WTC11 (cell line): Measurements from ENCODE around the gene MANSC1. TPM values are rescaled to one million over a fixed set of nuclear protein-coding genes. Genes with fewer than 3 reads are reported as not detected.

Source experiments
- ATAC-seq: fragments of 200-7000 bp; cut with Tn5 transposase; 2 replicates; pipeline ENCODE4 v1.10.0; 2021; ENCODE audit warnings: mild to moderate bottlenecking, moderate library complexity
- CTCF ChIA-PET: fragments of 300-600 bp; sonication (Branson Sonifier 250); formaldehyde crosslinking; loops from one replicate; lab custom pipeline; 2021; ENCODE audit warnings: antibody characterized with exemption; lab: Charles Lee
- POLR2A ChIA-PET: fragments of 350-600 bp; sonication (Branson Sonifier 250); formaldehyde crosslinking; loops from one replicate; lab custom pipeline; 2021; ENCODE audit warnings: antibody characterized with exemption; lab: Charles Lee
- DNase-seq: peaks from one replicate; pipeline ENCODE4 v3.0.0; 2021; ENCODE audit warnings: low spot score
- H3K27ac Mint-ChIP-seq: 2 replicates; pipeline ENCODE4 v1.8.0; 2021; ENCODE audit warnings: mixed read lengths
- H3K27me3 Mint-ChIP-seq: 2 replicates; pipeline ENCODE4 v1.8.0; 2021; ENCODE audit warnings: low read depth, mild to moderate bottlenecking, moderate library complexity, mixed read lengths
- H3K36me3 Mint-ChIP-seq: 2 replicates; pipeline ENCODE4 v1.8.0; 2021; ENCODE audit warnings: mixed read lengths
- H3K4me1 Mint-ChIP-seq: 2 replicates; pipeline ENCODE4 v1.8.0; 2022; ENCODE audit warnings: mixed read lengths
- H3K4me3 Mint-ChIP-seq: 2 replicates; pipeline ENCODE4 v1.8.0; 2021; ENCODE audit warnings: mild to moderate bottlenecking, moderate library complexity, mixed read lengths
- H3K9me3 Mint-ChIP-seq: 2 replicates; pipeline ENCODE4 v1.8.0; 2021; ENCODE audit warnings: mixed read lengths
- AR ChIP-seq: fragments of 250-450 bp; sonication (Bioruptor Pico); IDR thresholded peaks from 2 replicates; pipeline ENCODE4 v1.9.0; 2021; ENCODE audit warnings: mild to moderate bottlenecking
- ATF6 ChIP-seq: sonication (generic); formaldehyde crosslinking; IDR thresholded peaks from 2 replicates; pipeline ENCODE4 v1.8.1; 2023; ENCODE audit warnings: mild to moderate bottlenecking, missing genetic modification reagents
- CBFB ChIP-seq: sonication (generic); formaldehyde crosslinking; IDR thresholded peaks from 2 replicates; pipeline ENCODE4 v1.8.1; 2022; ENCODE audit warnings: mild to moderate bottlenecking, low read depth, missing genetic modification reagents
- CTCF ChIP-seq: fragments of 200-600 bp; IDR thresholded peaks from 2 replicates; pipeline ENCODE4 v1.8.0; 2022; ENCODE audit warnings: antibody characterized with exemption
- E2F1 ChIP-seq: sonication (generic); formaldehyde crosslinking; IDR thresholded peaks from 2 replicates; pipeline ENCODE4 v1.8.0; 2022; ENCODE audit warnings: mild to moderate bottlenecking, missing genetic modification reagents
- E2F5 ChIP-seq: sonication (generic); formaldehyde crosslinking; IDR thresholded peaks from 2 replicates; pipeline ENCODE4 v1.8.1; 2022; ENCODE audit warnings: mild to moderate bottlenecking, moderate library complexity, missing genetic modification reagents
- ELF4 ChIP-seq: sonication (generic); formaldehyde crosslinking; IDR thresholded peaks from 2 replicates; pipeline ENCODE4 v1.8.1; 2022; ENCODE audit warnings: low read depth, mild to moderate bottlenecking, moderate library complexity, missing genetic modification reagents
- ESRRA ChIP-seq: sonication (generic); formaldehyde crosslinking; IDR thresholded peaks from 2 replicates; pipeline ENCODE4 v1.8.1; 2022; ENCODE audit warnings: mild to moderate bottlenecking, missing genetic modification reagents, borderline replicate concordance
- FOXP1 ChIP-seq: sonication (generic); formaldehyde crosslinking; IDR thresholded peaks from 2 replicates; pipeline ENCODE4 v1.8.0; 2022; ENCODE audit warnings: missing genetic modification reagents, mild to moderate bottlenecking, moderate library complexity, borderline replicate concordance
- FOXP4 ChIP-seq: sonication (generic); formaldehyde crosslinking; IDR thresholded peaks from 2 replicates; pipeline ENCODE4 v1.8.0; 2022; ENCODE audit warnings: mild to moderate bottlenecking, missing genetic modification reagents
- PREB ChIP-seq: sonication (generic); formaldehyde crosslinking; IDR thresholded peaks from 2 replicates; pipeline ENCODE4 v1.8.1; 2022; ENCODE audit warnings: mild to moderate bottlenecking, missing genetic modification reagents, moderate library complexity, borderline replicate concordance
- SMAD4 ChIP-seq: sonication (generic); formaldehyde crosslinking; IDR thresholded peaks from 2 replicates; pipeline ENCODE4 v1.8.0; 2022; ENCODE audit warnings: mild to moderate bottlenecking, missing genetic modification reagents
- ZNF425 ChIP-seq: fragments of 250-450 bp; sonication (Bioruptor Pico); conservative IDR thresholded peaks from 2 replicates; pipeline ENCODE4 v1.9.0; 2021; ENCODE audit warnings: mild to moderate bottlenecking
- ZNF532 ChIP-seq: fragments of 250-450 bp; sonication (Bioruptor Pico); IDR thresholded peaks from 2 replicates; pipeline ENCODE4 v1.9.0; 2021; ENCODE audit warnings: mild to moderate bottlenecking, borderline replicate concordance
- total RNA-seq: library from RNA; stranded (reverse); gene quantifications from 3 replicates; pipeline ENCODE4 v1.2.3, GENCODE V29; 2021

MANSC1 gene
- total RNA-seq, 1 experiment from 2014 or later: 6.8 TPM

- TF ChIP-seq E2F5 (CRISPR knock-in tag): no peak
- TF ChIP-seq E2F1 (CRISPR knock-in tag): no peak
- TF ChIP-seq ZNF532 (CRISPR knock-in tag): no peak
- TF ChIP-seq ZNF425 (CRISPR knock-in tag): no peak
- TF ChIP-seq CBFB (CRISPR knock-in tag): no peak
- no peak for TF ChIP-seq PREB (CRISPR knock-in tag)
Observed at GRCh38 chr12:12399161-12399560, 49.1 kb upstream of the MANSC1 start (continued).

- ChIA-PET POLR2A (interaction anchor here (0.7 kb wide), 1 partner anchor 85 kb away, joined by 3 read pairs; no protein-coding TSS in a partner anchor), CTCF (interaction anchor here (0.8 to 2.5 kb wide), 6 partner anchors 13 to 339 kb away, joined by 3 to 10 read pairs (median 5); partner anchors contain the start of gene MANSC1)
- H3K36me3 Mint-ChIP-seq: peaks cover 10% of the 10 kb centered on the region
- no peaks in the 10 kb centered on the region for H3K27me3 Mint-ChIP-seq
- peaks cover 16% of the 10 kb centered on the region for H3K9me3 Mint-ChIP-seq
- no peak overlapping the region for H3K4me3 Mint-ChIP-seq
- H3K27ac Mint-ChIP-seq: 0 out of 2 replicates have a peak overlapping the region, but pooled peaks have one; percentile 92
- ATAC-seq (peak; percentile 20; the same call in 1 of the 2 replicates), DNase-seq (no peak)
- H3K4me1 Mint-ChIP-seq: peaks cover 33% of the 10 kb centered on the region
- TF ChIP-seq ATF6 (CRISPR knock-in tag): no peak
- TF ChIP-seq FOXP4: no peak
- TF ChIP-seq ELF4 (CRISPR knock-in tag): no peak
- TF ChIP-seq AR (CRISPR knock-in tag): no peak
- TF ChIP-seq SMAD4 (CRISPR knock-in tag): no peak
- no peak for TF ChIP-seq FOXP1 (CRISPR knock-in tag)
- TF ChIP-seq CTCF: no peak
- no peak for TF ChIP-seq ESRRA (CRISPR knock-in tag)
Observed at GRCh38 chr12:12398026-12398859, 48.2 kb upstream of the MANSC1 start.
